ENCODE measurements around the gene IL15RA. TPM values are rescaled to one million over a fixed set of nuclear protein-coding genes. Genes with fewer than 3 reads are reported as not detected.

The IL15RA gene
- total RNA-seq, 1 donor from 2014 or later: 3.1 TPM

- H3K79me2 ChIP-seq (ENCODE audit: insufficient read depth, low read length): no peaks in the 10 kb centered on the region
- no peak overlapping the region for H3K27ac ChIP-seq (ENCODE audit: low read depth, low read length)
- H3K4me3 ChIP-seq (ENCODE audit: insufficient read depth, low read depth, low read length): no peak overlapping the region
- FAIRE-seq: no peak
- no peaks in the 10 kb centered on the region for H3K27me3 ChIP-seq (ENCODE audit: insufficient read depth, low read length)
- H3K27me3 Mint-ChIP-seq (ENCODE audit: low read depth, unreplicated experiment): peaks cover 9% of the 10 kb centered on the region
- H4K20me1 ChIP-seq (ENCODE audit: insufficient read depth, low read length): no peaks in the 10 kb centered on the region
- no peak overlapping the region for H2AFZ ChIP-seq (ENCODE audit: low read depth, low read length)
- H3K9me3 ChIP-seq (ENCODE audit: insufficient read depth, low read depth, low read length): no peaks in the 10 kb centered on the region
- H3K27ac Mint-ChIP-seq (ENCODE audit: unreplicated experiment): no peak overlapping the region
- no peak overlapping the region for H3K9ac ChIP-seq (ENCODE audit: low read length)
- no peak overlapping the region for H3K4me3 Mint-ChIP-seq (ENCODE audit: unreplicated experiment)
- no peaks in the 10 kb centered on the region for H3K36me3 ChIP-seq (ENCODE audit: insufficient read depth, low read length)
- H3K4me1 ChIP-seq (ENCODE audit: insufficient read depth, low read length): peaks cover 11% of the 10 kb centered on the region
- H3K4me2 ChIP-seq (ENCODE audit: low read length): no peak overlapping the region
- DNase-seq (ENCODE audit: low read depth): no peak
- no peaks in the 10 kb centered on the region for H3K4me1 Mint-ChIP-seq (ENCODE audit: low read depth, unreplicated experiment)
- TF ChIP-seq EZH2 (IDR thresholded peaks at IDR 0.05; ENCODE audit: insufficient read depth, low read length) (no peak), CTCF (IDR thresholded peaks at IDR 0.05; ENCODE audit: insufficient read depth, low read depth, low read length) (no peak)
- peaks cover 4% of the 10 kb centered on the region for H3K36me3 Mint-ChIP-seq (ENCODE audit: low read depth, unreplicated experiment)
- peaks cover 2% of the 10 kb centered on the region for H3K9me3 Mint-ChIP-seq (ENCODE audit: unreplicated experiment)
These were observed 17.7 kb downstream of the IL15RA start for GRCh38 chr10:5959581-5960069.

- Mint-ChIP-seq H3K9me3 (ENCODE audit: unreplicated experiment) (peaks cover 2% of the 10 kb centered on the region), H3K27me3 (ENCODE audit: low read depth, unreplicated experiment) (peaks cover 5% of the 10 kb centered on the region), H3K27ac (ENCODE audit: unreplicated experiment) (no peak overlapping the region), H3K36me3 (ENCODE audit: low read depth, unreplicated experiment) (peaks cover 4% of the 10 kb centered on the region), H3K4me3 (ENCODE audit: unreplicated experiment) (no peak overlapping the region), H3K4me1 (ENCODE audit: low read depth, unreplicated experiment) (no peaks in the 10 kb centered on the region)
- no peaks in the 10 kb centered on the region for H3K36me3 ChIP-seq (ENCODE audit: insufficient read depth, low read length)
- H4K20me1 ChIP-seq (ENCODE audit: insufficient read depth, low read length): no peaks in the 10 kb centered on the region
- no peak overlapping the region for H3K4me2 ChIP-seq (ENCODE audit: low read length)
- FAIRE-seq (no peak), DNase-seq (ENCODE audit: low read depth) (no peak)
- H3K27ac ChIP-seq (ENCODE audit: low read depth, low read length): no peak overlapping the region
- TF ChIP-seq CTCF (IDR thresholded peaks at IDR 0.05; ENCODE audit: insufficient read depth, low read depth, low read length) (no peak), EZH2 (IDR thresholded peaks at IDR 0.05; ENCODE audit: insufficient read depth, low read length) (no peak)
- no peaks in the 10 kb centered on the region for H3K27me3 ChIP-seq (ENCODE audit: insufficient read depth, low read length)
- no peak overlapping the region for H3K4me3 ChIP-seq (ENCODE audit: insufficient read depth, low read depth, low read length)
- no peaks in the 10 kb centered on the region for H3K9me3 ChIP-seq (ENCODE audit: insufficient read depth, low read depth, low read length)
- H3K79me2 ChIP-seq (ENCODE audit: insufficient read depth, low read length): no peaks in the 10 kb centered on the region
- H3K4me1 ChIP-seq (ENCODE audit: insufficient read depth, low read length): peaks cover 11% of the 10 kb centered on the region
- no peak overlapping the region for H3K9ac ChIP-seq (ENCODE audit: low read length)
- H2AFZ ChIP-seq (ENCODE audit: low read depth, low read length): no peak overlapping the region
These were observed 18.2 kb downstream of the IL15RA start for GRCh38 chr10:5959142-5959541.

- Mint-ChIP-seq H3K4me1 (ENCODE audit: low read depth, unreplicated experiment) (no peaks in the 10 kb centered on the region), H3K9me3 (ENCODE audit: unreplicated experiment) (peaks cover 2% of the 10 kb centered on the region), H3K27me3 (ENCODE audit: low read depth, unreplicated experiment) (peaks cover 5% of the 10 kb centered on the region), H3K36me3 (ENCODE audit: low read depth, unreplicated experiment) (peaks cover 4% of the 10 kb centered on the region), H3K4me3 (ENCODE audit: unreplicated experiment) (no peak overlapping the region), H3K27ac (ENCODE audit: unreplicated experiment) (no peak overlapping the region)
- no peaks in the 10 kb centered on the region for H3K36me3 ChIP-seq (ENCODE audit: insufficient read depth, low read length)
- DNase-seq (ENCODE audit: low read depth) (no peak), FAIRE-seq (no peak)
- no peaks in the 10 kb centered on the region for H3K27me3 ChIP-seq (ENCODE audit: insufficient read depth, low read length)
- TF ChIP-seq EZH2 (IDR thresholded peaks at IDR 0.05; ENCODE audit: insufficient read depth, low read length): no peak
- TF ChIP-seq CTCF (IDR thresholded peaks at IDR 0.05; ENCODE audit: insufficient read depth, low read depth, low read length): no peak
- no peaks in the 10 kb centered on the region for H3K9me3 ChIP-seq (ENCODE audit: insufficient read depth, low read depth, low read length)
- no peak overlapping the region for H3K27ac ChIP-seq (ENCODE audit: low read depth, low read length)
- no peak overlapping the region for H3K4me3 ChIP-seq (ENCODE audit: insufficient read depth, low read depth, low read length)
- no peak overlapping the region for H3K4me2 ChIP-seq (ENCODE audit: low read length)
- H2AFZ ChIP-seq (ENCODE audit: low read depth, low read length): no peak overlapping the region
- no peaks in the 10 kb centered on the region for H3K79me2 ChIP-seq (ENCODE audit: insufficient read depth, low read length)
- H3K9ac ChIP-seq (ENCODE audit: low read length): no peak overlapping the region
- peaks cover 11% of the 10 kb centered on the region for H3K4me1 ChIP-seq (ENCODE audit: insufficient read depth, low read length)
- no peaks in the 10 kb centered on the region for H4K20me1 ChIP-seq (ENCODE audit: insufficient read depth, low read length)
These were observed 18.7 kb downstream of the IL15RA start for GRCh38 chr10:5958675-5959074.
